Embryonic facial prominence (tissue), 1 donor: Measurements from ENCODE around the gene SHKBP1.
A peak's percentile ranks its signal among the peaks of the same experiment; 100 is the strongest.

ENCODE experiments used
- DNase-seq: peaks from one replicate; pipeline ENCODE4 v3.0.0-alpha.2; 2016; ENCODE audit errors: extremely low spot score

Gene SHKBP1

GRCh38 chr19:40601134-40601974, 24.7 kb downstream of the SHKBP1 start, which contains the start of gene LTBP4:
Gene LTBP4, plus strand, starts transcription at chr19:40601369. Its CDS starts 19 bp downstream, at chr19:40601388.
- no peak for DNase-seq

- DNase-seq, result no peak
Observed at GRCh38 chr19:40603071-40603388, 26.4 kb downstream of the SHKBP1 start.

GRCh38 chr19:40603389-40604170, 26.9 kb downstream of the SHKBP1 start:
- DNase-seq, result peak; percentile 88

GRCh38 chr19:40604171-40604646, 27.5 kb downstream of the SHKBP1 start:
- no peak for DNase-seq

GRCh38 chr19:40604647-40605215, 28.1 kb downstream of the SHKBP1 start:
- DNase-seq, result no peak

- DNase-seq, result no peak
Observed at GRCh38 chr19:40605216-40605971, 28.7 kb downstream of the SHKBP1 start.

- no peak for DNase-seq
Observed at GRCh38 chr19:40607311-40608239, 30.9 kb downstream of the SHKBP1 start.

GRCh38 chr19:40608240-40608621, 31.6 kb downstream of the SHKBP1 start:
- DNase-seq, result no peak

GRCh38 chr19:40608957-40609356, 32.3 kb downstream of the SHKBP1 start:
- DNase-seq, result no peak

GRCh38 chr19:40609561-40610395, 33.1 kb downstream of the SHKBP1 start:
- DNase-seq, result no peak

GRCh38 chr19:40610396-40611064, 33.9 kb downstream of the SHKBP1 start:
- DNase-seq, result no peak

- DNase-seq, result no peak
Observed at GRCh38 chr19:40611096-40611495, 34.4 kb downstream of the SHKBP1 start.

GRCh38 chr19:40611900-40612698, 35.4 kb downstream of the SHKBP1 start:
- DNase-seq, result no peak

GRCh38 chr19:40612831-40613689, 36.4 kb downstream of the SHKBP1 start:
- DNase-seq, result no peak

GRCh38 chr19:40613690-40614621, 37.3 kb downstream of the SHKBP1 start:
- DNase-seq, result no peak
